GM19025 (cell line): ENCODE measurements around the gene B3GNT7.
"Not testable (repeated sequence)": the region's sequence is repeated elsewhere in the genome, so short reads cannot be mapped to it uniquely, and the experiment has no call there.

Experiments
- ATAC-seq: cut with Tn5 transposase; IDR thresholded peaks from one replicate; pipeline ENCODE4 v1.9.1; 2021; ENCODE audit warnings: mild to moderate bottlenecking, low read depth, moderate library complexity; ENCODE audit not compliant: unreplicated experiment

Gene B3GNT7

DNA sequence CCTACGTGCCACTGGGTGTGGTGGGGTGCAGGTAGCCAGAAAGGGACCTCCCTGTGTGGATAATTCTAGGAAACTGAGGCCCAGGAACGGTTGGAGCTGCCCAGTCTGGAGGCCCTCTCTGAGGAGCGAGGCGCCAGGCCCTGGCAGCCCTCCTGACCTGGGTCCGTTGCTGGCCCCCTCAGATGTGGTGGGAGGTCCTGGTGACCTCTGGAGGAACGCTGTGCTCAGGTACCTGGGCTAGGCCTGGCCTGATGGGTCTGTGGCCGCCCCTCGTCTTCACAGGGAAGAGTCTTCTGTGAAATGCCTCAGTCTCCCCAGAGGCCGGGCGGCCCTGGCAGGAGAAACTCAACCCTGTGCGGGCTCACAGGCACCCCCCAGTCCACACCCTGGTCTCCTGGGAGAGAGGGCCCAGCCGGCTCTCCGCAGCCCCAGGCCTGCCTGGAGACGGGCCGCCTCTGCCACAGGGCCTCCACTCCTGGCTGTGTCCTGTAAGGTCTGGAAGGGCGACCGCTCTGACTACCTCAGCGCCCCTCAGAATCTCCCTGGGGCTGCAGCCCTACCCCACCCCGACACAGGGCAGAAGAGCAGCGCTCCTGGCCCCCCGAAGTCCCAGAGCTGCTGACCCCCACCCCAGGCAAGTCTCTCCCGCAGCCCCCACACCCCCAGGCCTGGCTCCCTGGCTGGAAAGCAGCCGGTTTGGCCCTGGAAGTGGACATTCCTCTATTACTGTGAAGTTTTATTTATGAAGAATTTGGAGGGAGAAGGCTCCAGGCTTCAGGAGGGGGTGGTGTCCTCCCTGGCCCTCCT lies 3.7 kb downstream of the B3GNT7 start:
- ATAC-seq, result no peak

DNA sequence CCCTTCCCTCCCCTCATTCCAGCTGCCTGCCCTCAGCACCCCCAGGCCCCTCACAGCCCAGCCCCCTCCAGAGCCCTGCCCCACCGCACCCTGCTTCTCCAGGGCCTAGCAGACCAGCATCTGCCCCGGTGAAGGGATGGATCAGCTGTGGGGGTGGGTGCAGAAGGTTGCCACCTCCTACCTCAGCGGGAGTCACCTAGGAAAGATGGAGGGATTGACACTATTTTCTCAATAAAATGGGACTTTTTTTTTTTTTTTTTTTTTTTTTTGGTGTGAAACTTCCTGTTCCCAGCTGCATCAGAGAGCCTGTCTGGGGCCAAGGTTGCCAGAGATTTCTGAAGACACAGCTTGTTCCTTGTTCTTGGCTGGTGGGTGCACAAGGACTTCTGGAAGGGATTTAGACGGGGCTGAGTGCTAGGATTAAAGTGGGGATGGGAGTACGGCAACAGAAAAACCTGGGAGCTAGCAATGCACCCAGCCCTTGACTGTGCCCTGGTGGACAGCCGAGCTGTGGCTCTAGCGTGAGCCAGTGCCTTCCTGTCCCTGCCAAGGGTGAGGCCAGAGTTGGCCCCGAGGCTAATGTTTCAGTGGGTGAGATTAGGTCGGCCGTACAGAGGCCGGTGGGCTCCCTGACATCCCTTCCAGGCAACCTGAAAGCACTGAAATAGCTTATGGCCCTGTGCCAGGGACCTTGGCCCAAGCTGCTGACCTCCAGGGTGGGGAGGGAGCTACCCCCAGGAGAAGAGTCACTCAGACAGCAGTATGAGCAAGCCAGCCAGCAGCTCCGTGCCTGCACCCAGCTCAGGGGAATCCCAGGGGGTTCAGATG lies 4.6 kb downstream of the B3GNT7 start:
- ATAC-seq, result no peak

DNA sequence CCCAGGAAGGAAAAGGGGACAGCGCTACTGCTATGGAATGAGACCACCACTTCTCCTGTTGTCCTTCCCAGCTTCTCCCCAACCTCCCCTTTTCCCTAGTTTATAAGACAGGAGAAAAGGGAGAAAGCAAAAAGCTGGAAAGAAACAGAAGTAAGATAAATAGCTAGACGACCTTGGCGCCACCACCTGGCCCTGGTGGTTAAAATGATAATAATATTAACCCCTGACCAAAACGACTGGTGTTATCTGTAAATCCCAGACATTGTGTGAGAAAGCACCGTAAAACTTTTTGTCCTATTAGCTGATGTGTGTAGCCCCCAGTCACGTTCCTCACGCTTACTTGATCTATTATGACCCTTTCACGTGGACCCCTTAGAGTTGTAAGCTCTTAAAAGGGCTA lies 5.2 kb downstream of the B3GNT7 start:
- not testable (repeated sequence) for ATAC-seq

DNA sequence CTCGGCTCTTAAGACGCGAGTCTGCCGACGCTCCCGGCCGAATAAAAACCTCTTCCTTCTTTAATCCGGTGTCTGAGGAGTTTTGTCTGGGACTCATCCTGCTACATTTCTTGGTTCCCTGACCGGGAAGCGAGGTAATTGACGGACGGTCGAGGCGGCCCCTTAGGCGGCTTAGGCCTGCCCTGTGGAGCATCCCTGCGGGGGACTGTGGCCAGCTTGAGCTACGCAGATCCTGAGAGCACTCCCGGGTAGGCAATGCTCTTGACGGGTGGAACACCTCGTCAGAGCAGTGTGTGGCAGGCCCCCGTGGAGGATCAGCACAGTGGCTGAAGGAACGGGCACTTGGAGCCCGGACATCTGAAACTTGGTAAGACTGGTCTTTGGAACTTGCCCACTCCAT lies 5.6 kb downstream of the B3GNT7 start:
- not testable (repeated sequence) for ATAC-seq

DNA sequence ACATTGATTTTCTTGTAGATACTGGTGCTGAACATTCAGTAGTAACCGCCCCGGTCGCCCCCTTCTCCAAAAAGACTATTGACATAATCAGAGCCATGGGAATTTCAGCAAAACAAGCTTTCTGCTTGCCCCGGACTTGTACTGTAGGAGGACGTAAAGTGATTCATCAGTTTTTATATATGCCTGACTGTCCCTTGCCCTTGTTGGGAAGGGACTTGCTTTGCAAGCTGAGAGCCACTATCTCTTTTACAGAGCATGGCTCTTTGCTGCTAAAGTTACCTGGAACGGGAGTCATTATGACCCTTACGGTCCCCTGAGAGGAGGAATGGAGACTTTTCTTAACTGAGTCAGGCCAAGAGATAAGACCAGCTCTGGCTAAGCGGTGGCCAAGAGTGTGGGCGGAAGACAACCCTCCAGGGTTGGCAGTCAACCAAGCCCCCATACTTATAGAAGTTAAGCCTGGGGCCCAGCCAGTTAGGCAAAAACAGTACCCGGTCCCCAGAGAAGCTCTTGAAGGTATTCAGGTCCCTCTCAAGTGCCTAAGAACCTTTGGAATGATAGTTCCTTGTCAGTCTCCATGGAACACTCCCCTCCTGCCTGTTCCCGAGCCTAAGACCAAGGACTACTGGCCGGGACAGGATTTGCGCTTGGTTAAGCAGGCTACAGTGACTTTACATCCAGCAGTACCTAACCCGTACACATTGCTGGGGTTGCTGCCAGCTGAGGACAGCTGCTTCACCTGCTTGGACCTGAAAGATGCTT lies 8.1 kb downstream of the B3GNT7 start:
- not testable (repeated sequence) for ATAC-seq

DNA sequence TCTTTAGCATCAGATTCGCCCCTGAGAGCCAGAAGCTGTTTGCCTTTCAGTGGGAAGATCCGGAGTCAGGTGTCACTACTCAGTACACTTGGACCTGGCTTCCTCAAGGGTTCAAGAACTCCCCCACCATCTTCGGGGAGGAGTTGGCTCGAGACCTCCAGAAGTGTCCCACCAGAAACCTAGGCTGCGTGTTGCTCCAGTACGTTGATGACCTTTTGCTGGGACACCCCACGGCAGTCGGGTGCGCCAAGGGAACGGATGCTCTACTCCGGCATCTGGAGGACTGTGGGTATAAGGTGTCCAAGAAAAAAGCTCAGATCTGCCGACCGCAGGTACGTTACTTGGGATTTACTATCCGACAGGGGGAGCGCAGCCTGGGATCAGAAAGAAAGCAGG lies 8.7 kb downstream of the B3GNT7 start:
- ATAC-seq, result not testable (repeated sequence)

DNA sequence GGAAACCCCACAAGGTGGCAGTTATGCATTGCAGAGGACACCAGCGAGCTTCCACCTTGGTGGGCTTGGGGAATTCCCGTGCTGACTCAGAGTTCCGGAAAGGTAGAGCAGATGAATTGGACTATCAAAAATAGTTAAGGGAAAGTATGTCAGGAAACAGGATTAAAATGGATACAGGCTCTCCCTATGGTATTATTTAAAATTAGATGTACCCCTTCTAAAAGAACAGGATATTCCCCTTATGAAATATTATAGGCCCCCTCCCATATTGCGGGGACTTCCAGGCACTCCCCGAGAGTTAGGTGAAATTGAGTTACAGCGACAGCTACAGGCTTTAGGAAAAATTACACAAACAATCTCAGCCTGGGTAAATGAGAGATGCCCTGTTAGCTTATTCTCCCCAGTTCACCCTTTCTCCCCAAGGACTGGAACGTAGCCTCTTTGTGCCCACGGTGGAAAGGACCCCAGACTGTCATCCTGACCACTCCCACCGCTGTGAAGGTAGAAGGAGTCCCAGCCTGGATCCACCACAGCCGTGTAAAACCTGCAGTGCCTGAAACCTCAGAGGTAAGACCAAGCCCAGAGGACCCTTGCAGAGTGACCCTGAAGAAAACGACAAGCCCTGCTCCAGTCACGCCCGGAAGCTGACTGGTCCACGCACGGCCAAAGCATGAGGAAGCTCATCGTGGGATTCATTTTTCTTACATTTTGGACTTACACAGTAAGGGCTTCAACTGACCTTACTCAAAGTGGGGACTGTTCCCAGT lies 10.3 kb downstream of the B3GNT7 start:
- not testable (repeated sequence) for ATAC-seq

DNA sequence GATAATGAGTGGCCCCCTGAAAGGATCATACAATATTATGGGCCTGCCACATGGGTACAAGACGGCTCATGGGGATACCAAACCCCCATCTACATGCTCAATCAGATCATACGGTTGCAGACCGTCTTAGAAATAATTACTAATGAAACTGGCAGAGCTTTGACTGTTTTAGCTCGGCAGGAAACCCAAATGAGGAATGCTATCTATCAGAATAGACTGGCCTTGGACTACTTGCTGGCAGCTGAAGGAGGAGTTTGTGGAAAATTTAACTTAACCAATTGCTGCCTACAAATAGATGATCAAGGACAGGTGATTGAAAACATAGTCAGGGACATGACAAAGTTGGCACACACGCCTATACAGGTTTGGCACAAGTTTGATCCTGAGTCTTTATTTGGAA lies 12.2 kb downstream of the B3GNT7 start:
- not testable (repeated sequence) for ATAC-seq

DNA sequence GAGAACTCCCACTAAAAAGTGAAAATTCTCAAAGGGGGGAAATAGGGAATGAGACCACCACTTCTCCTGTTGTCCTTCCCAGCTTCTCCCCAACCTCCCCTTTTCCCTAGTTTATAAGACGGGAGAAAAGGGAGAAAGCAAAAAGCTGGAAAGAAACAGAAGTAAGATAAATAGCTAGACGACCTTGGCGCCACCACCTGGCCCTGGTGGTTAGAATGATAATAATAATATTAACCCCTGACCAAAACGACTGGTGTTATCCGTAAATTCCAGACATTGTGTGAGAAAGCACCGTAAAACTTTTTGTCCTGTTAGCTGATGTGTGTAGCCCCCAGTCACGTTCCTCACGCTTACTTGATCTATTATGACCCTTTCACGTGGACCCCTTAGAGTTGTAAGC lies 12.8 kb downstream of the B3GNT7 start:
- ATAC-seq, result not testable (repeated sequence)

DNA sequence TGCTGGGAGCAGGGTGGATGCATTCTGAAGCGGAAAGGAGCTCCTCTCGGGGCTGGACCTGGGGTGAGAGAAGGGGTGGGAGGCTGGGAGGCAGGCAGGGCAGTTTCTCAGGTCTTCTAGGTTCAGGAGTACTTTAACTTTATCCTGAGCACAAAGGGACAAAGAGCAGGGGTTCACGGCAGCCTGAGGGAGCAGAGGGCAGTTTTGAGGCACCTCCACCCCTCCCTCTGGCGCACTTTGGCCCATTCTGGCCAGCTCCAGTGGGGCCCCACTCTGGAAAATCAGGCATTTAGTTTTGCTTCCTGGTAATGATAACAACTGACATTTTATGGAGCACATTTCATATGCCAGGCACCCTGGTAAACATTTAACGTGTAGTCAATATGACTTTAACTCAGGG lies 14.3 kb downstream of the B3GNT7 start:
- ATAC-seq, result no peak

DNA sequence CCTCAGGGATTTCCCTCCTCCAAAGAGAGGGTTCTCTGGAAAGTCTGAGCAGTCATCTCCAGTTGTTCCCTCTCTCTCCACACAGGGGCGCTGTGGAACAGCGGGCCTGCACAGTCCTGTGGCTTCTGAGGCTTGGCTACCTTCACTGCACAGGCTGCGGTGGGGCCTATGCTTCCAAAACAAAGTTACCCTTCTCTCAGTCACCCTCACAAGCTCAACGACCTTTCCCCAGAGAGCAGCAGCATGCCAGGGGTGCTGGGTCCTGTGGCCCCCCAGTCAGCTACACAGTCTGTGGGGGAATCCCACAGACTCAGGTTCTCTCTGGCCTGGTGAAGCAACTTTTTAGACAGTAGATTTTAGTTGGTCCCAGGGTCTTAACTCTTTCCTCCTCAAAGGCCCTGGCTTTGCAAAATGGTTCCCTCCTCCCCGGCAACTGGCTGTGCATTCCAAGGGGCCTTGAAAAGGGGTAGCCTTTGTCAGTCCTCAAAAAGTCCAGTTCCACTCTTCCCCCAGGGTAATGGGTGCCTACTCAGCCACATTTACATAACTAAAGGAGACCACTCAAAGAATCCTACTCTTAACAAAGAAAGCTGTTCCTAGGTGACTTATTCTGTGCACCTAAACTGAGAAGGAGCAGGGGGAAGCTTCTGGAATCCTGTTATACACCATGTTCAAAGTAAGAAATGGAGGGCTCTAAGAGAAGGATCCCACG lies 14.9 kb downstream of the B3GNT7 start:
- ATAC-seq, result no peak

DNA sequence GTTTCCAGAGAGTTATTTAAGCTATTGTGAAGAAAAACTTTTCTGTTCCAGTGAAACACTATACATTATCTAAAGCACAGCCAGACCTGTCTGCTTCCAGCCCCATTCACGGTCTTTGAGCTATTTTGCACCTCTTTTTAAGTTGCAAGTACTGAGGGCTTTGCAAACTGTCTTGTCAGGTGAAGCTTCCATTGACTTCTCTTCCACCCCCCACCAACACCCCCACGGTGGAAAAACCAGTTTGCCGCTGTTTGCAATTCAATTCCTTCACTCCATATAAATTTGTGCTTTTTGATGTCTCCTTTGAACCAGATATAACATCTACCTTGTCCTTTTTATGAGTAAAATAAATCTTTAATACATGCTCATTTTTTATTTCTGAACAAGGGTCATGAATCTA lies 15.7 kb downstream of the B3GNT7 start:
- ATAC-seq, result no peak

DNA sequence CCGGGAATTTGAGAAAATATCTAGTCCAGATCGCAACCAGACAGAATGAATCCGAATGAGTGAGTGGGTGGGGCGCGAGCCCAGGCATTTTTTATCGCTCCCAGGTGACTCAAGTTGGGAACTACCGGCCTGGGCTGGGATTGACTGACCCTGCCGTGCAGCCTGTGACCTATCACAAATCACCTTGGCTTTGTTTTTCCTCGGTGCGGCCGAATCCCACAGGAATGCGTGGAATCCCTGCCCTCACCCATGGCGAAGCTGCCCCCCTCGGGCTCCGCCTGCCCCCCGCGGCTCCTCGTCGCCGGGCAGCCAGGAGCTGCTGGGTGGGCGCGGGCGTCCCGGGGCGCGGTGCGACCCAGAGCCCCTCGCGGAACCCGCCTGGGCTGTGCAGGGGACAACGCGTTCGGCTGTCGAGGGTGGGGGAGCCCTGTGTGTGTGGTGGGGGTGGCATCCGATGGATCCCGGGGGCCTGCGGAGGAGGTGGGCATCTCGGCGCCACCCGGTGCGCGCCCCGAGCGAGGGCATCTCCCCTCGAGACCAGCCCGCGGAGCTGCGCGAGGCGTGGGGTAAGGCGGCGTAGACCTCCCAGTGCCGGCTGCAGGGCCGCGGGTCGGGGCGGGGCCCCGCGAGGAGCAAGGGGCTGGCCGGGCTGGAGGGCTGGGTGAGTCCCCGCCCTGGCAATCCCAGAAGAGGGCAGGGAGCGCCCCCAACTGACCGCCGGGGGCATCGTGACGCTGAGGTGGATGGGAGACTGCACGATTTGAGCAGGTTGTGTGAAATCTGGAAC lies 16.5 kb downstream of the B3GNT7 start:
- peak; percentile 96 for ATAC-seq

DNA sequence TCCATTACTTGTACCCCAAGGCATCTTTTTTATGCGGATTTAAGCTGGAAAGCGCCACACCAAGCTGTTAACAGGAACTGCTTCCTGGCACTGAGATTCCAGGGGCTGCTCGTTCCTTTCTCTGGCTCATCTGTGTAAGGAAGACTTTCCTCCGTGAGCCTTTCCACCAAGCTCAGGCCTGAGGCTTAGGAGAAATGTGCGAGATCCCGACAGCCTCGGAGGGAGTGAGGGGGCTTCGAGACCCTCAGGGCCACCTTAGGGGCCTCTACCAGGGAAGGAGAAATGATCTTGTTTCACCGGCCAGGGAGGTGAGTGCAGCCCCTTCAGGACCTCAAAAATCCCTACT lies 17.1 kb downstream of the B3GNT7 start:
- no peak for ATAC-seq

DNA sequence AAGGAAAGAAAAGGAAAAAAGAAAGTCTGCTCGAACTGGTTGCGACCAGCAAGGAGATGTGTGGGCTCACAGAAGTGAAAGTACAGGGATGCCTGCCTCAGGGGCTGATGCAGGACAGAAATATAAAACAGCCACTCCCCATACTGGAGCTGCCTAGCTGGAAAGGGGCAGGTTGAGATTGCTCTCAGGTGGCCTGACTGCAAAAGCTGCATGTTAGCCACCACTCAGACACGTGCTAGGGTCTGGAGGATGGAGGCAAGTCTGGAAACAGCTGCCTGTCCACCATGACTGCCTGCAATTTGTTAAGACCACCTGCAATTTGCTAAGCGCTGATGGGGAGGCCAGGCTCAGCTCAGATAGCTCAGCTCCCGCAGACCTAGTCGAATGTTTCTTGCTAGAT lies 17.9 kb downstream of the B3GNT7 start:
- no peak for ATAC-seq

DNA sequence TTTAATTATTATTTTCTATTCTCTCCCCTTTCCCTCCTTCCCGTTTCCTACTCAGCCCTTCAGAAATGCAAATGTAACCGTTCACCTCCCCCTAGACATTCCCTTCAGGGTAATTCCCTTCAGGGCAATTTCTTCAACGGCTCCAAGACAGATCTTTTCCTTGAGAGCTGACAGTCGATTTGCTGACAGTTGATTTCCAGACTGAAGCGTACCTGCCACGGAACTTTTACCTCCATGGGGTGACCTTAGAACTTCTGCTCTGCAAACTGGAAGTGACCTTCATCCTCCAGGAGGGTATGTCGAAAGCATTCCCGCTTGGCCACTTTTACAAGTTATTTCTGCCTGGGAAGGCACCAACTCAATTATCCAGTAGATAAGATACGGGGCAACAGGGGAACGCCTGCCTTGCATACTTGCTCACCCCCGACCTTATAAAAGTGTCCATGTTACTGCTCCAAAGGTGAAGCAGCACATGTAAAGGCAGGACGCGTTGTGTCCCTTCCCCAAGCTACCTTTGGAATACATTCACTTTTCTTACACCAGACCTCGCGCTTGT lies 18.5 kb downstream of the B3GNT7 start:
- no peak for ATAC-seq

DNA sequence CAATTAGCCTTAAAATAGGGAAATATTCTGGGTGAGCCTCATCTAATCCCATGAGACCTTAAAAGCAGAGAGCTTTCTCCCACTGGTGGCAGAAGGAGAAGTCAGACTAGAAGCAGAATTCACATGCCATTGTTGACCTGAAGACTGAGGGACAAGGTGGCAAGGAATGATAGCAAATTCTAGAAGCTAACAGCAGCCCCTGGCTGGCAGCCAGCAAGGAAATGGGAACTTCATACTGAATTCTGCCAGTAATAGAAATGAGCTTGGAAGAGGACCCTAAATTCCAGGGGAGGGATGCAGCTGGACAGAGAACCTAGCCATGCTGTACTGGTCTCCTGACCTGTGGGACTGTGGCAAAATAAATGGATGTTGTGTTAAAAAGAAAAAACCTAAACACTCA lies 19.5 kb downstream of the B3GNT7 start:
- ATAC-seq, result no peak

DNA sequence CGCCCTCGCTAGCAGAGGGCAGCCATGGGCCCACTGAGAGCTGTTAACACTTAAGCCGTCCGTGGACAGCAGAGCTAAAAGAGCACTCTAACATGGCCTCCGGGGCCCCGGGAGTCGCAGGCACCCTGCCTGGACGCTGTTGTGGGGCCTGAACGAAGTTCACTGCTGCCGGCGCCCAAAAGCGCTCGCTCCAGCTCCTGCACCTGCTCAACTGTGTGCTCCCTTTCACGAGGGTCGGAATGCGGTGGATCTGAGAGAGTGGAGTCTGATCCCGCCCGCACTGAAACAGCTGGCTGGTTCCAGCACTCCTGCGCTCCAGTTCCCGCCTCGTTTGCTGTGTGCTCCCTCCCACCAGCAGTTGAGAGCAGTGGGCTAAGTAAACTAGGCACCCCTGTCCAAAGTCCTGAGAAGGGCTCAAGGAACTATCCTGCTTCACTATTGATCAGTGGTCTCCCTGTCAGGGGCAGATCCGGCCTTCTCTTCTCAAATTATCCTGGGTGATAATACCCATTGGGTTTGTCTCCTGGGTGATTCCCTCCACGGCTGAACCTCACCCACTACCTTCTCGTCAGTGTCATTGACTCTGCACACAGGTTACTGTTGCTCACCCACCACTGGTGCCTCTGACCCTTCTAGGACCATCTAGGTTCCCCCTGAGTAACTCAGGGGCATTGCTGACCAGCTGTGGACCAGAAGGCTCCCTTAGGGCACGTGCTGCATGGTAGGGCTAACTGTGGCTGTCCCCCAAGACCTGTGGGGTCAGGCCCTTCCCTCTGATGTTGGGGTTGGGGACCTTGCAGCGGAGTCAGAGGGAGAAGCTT lies 23.5 kb downstream of the B3GNT7 start:
- no peak for ATAC-seq
